GM06990 (cell line): ENCODE measurements around the gene MAPK4.
"Not testable (repeated sequence)": the region's sequence is repeated elsewhere in the genome, so short reads cannot be mapped to it uniquely, and the experiment has no call there.

Source experiments
- DNase-seq: peaks from one replicate; pipeline ENCODE4 v3.0.0-alpha.2; 2011; ENCODE audit not compliant: insufficient read length; ENCODE audit errors: extremely low read depth
- H3K27me3 ChIP-seq: replicated peaks from 2 replicates; pipeline ENCODE4 v1.6.0; 2011; ENCODE audit warnings: low read length; ENCODE audit not compliant: control insufficient read depth, insufficient read depth
- H3K36me3 ChIP-seq: 2 replicates; pipeline ENCODE4 v1.5.1; 2011; ENCODE audit warnings: low read length; ENCODE audit not compliant: control insufficient read depth, insufficient read depth
- H3K4me3 ChIP-seq: replicated peaks from 2 replicates; pipeline ENCODE4 v1.5.1; 2011; ENCODE audit warnings: low read depth, mild to moderate bottlenecking, control low read depth, low read length
- TF ChIP-seq, protein P1 (sequence below): IDR thresholded peaks from 2 replicates; pipeline ENCODE4 v1.5.1; 2011; ENCODE audit warnings: low read length, control low read depth, mild to moderate bottlenecking, inconsistent platforms; ENCODE audit not compliant: insufficient read depth, poor library complexity, severe bottlenecking

MAPK4 gene

DNA sequence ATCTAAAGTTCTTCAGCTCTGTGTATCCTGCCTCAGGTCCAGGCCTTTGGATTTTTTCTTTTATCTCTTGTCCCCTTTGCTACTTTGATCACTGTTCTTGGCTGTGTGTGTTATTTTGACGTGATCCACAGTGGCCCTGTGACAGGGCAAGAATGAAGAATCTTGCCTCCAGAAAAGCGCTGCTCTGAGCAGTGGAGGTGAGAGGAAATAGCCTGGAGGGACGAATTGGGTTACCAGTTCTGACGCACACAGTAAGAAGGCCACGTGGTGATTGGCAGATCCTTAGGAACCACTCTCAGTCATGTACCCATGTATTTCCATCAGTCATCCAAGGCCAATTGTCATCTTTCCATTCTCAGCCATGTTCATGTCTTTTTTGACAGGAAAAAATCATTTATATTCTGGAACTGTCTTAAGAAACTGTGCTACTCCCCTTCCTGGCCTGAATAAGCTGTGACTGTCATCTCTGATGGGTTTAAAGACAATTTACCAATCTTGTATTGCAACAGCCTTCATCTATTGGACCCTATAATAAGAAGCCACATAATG is 47.6 kb downstream of the MAPK4 start:
- TF ChIP-seq, protein P1, sequence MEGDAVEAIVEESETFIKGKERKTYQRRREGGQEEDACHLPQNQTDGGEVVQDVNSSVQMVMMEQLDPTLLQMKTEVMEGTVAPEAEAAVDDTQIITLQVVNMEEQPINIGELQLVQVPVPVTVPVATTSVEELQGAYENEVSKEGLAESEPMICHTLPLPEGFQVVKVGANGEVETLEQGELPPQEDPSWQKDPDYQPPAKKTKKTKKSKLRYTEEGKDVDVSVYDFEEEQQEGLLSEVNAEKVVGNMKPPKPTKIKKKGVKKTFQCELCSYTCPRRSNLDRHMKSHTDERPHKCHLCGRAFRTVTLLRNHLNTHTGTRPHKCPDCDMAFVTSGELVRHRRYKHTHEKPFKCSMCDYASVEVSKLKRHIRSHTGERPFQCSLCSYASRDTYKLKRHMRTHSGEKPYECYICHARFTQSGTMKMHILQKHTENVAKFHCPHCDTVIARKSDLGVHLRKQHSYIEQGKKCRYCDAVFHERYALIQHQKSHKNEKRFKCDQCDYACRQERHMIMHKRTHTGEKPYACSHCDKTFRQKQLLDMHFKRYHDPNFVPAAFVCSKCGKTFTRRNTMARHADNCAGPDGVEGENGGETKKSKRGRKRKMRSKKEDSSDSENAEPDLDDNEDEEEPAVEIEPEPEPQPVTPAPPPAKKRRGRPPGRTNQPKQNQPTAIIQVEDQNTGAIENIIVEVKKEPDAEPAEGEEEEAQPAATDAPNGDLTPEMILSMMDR: no peak
- H3K36me3 ChIP-seq: no peaks in the 10 kb centered on the region
- no peak for DNase-seq
- no peaks in the 10 kb centered on the region; the same call in 1 of the 2 replicates for H3K27me3 ChIP-seq
- no peak overlapping the region for H3K4me3 ChIP-seq

DNA sequence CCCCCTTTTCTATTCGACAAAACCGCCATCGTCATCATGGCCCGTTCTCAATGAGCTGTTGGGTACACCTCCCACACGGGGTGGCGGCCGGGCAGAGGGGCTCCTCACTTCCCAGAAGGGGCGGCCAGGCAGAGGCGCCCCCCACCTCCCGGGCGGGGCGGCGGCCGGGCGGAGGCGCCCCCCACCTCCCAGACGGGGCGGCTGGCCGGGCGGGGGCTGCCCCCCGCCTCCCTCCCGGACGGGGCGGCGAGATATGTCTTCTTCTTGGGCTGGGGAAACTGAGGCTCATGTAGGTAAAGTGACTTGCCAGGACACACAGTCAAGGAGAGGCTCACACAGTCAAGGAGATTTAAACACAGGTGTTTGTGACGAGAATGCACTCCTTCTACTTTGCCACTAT is 49.3 kb downstream of the MAPK4 start:
- H3K36me3 ChIP-seq, H3K4me3 ChIP-seq, DNase-seq, H3K27me3 ChIP-seq: not testable (repeated sequence)

DNA sequence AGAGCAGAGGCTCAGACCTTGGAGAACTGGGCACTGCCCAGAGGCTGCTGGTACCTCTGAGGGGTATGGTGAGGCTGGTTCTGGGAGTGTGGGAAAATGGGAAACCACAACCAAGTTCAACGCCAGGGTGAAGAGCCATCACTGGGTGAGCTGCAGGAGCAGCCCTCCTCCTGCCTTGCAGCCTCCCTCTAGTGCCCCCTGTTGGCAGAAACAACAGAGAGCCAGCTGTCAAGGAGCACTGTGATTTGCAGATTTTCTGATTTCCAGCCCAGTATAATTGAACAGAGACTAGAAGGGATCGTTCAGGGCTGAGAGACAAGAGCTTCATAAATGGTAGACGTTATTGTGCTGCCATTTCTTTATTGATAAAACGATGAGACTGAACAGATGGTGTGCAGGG is 50.5 kb downstream of the MAPK4 start:
- Histone ChIP-seq H3K27me3 (no peaks in the 10 kb centered on the region; the same call in 1 of the 2 replicates), H3K4me3 (no peak overlapping the region), H3K36me3 (no peaks in the 10 kb centered on the region)
- TF ChIP-seq, protein P1: peak; percentile 52
- no peak for DNase-seq

DNA sequence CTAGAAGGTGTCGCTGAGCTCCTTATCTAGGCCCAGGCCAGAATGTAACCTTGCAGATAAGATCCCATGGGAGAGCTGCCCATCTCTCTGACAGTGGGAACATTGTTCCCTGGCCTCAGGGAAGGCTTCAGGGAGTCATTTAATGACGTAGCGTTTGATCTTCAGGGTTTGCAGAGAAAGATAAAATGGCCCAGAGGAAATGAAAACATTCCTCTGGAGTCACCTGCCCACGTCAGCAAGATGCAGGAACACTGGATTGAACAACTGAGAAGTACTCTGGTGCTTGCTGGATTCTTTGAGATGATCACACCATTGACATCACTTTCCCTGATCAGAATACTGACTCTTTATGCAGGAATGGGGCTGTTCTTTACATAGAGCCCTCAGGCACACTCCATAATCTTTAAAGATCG is 51.6 kb downstream of the MAPK4 start:
- TF ChIP-seq, protein P1: no peak
- DNase-seq: no peak
- H3K36me3 ChIP-seq: no peaks in the 10 kb centered on the region
- H3K27me3 ChIP-seq: no peaks in the 10 kb centered on the region; the same call in 1 of the 2 replicates
- H3K4me3 ChIP-seq: no peak overlapping the region

DNA sequence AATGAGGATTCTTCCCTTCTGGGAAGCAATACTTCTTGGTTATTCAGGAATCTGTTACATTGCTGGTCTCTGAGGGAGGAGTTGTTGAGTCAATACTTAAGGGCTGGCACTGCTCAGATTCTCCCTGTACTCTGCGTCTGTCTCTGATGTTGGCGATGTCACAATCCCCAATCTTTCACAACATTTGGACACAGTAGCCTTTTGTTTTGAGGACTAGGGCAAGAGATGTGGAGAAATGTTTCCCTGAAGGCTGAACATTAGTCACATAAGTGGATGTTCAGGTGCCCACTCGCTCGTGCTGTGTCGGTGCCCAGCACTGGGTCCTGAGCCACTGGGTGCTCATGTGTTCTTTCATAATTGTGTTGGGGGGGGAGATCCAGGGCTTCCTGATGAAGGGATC is 55.0 kb downstream of the MAPK4 start:
- H3K27me3 ChIP-seq: 0 out of 2 replicates have a peak, but pooled peaks cover 1% of the 10 kb centered on the region
- H3K36me3 ChIP-seq: no peaks in the 10 kb centered on the region
- TF ChIP-seq, protein P1: no peak
- no peak for DNase-seq
- no peak overlapping the region for H3K4me3 ChIP-seq

DNA sequence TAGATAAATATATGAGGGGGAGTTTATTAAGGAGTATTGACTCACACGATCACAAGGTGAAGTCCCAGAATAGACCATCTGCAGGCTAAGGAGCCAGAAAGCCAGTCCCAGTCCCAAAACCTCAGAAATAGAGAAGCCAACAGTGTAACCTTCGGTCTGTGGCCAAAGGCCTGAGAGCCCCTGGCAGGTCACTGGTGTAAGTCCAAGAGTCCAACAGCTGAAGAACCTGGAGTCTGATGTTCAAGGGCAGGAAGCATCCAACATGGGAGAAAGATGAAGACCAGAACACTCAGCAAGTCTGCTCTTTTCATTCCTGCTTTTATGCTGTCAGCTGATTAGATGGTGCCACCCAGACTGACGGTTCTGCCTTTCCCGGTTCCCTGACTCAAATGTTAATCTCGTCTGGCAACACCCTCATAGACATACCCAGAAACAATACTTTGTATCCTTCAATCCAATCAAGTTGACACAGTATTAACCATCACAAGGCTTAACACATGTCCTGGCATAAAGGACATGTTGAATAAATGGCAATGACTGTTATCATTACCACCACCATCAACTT is 56.7 kb downstream of the MAPK4 start:
- TF ChIP-seq, protein P1: no peak
- DNase-seq: no peak
- Histone ChIP-seq H3K27me3 (peaks cover 1% of the 10 kb centered on the region; the same call in 1 of the 2 replicates), H3K36me3 (no peaks in the 10 kb centered on the region), H3K4me3 (no peak overlapping the region)
